Measurements from ENCODE around the gene TRUB1. TPM values are rescaled to one million over a fixed set of nuclear protein-coding genes. Genes with fewer than 3 reads are reported as not detected.

The TRUB1 gene
- total RNA-seq, 1 donor from 2014 or later, result 13.9 TPM

DNA sequence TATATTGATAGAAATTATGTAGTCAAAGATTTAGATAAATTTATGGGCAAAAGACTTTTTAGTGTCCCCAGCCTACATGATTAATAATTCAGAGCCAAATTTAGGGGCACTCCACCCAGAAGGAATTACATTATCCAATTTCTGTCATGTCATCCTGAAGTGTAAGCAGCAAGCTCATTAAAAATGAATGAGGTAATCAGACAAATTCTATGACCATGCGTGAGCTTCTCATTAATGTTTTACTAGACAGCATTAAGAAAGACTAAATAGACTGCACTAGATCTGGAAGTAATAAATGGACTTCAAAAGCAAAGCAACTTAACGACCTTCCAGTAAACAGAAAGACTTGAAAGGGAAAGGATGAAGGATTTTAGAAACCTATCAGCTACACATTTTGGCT, 22.7 kb upstream of the TRUB1 start:
- no peak for TF ChIP-seq CTCF (IDR thresholded peaks at IDR 0.05)
- POLR2A ChIA-PET, result no interaction called here
- Mint-ChIP-seq H3K4me3 (no peak overlapping the region), H3K4me1 (no peaks in the 10 kb centered on the region), H3K36me3 (ENCODE audit: low read depth) (no peaks in the 10 kb centered on the region), H3K9me3 (no peaks in the 10 kb centered on the region), H3K27ac (no peak overlapping the region), H3K27me3 (no peaks in the 10 kb centered on the region)
- no peak for DNase-seq
- no peak for ATAC-seq (ENCODE audit: low read depth)
- CTCF ChIA-PET, result no interaction called here
- intact Hi-C loops (cut with micrococcal nuclease), result no loop called here

- no peak for TF ChIP-seq CTCF (IDR thresholded peaks at IDR 0.05)
- intact Hi-C loops (cut with micrococcal nuclease), result no loop called here
- no peak overlapping the region for H3K4me3 Mint-ChIP-seq
- CTCF ChIA-PET, result no interaction called here
- no peak for DNase-seq
- H3K4me1 Mint-ChIP-seq, result no peaks in the 10 kb centered on the region
- H3K36me3 Mint-ChIP-seq (ENCODE audit: low read depth), result no peaks in the 10 kb centered on the region
- POLR2A ChIA-PET, result no interaction called here
- ATAC-seq (ENCODE audit: low read depth), result no peak
- H3K27me3 Mint-ChIP-seq, result peaks cover 2% of the 10 kb centered on the region
- no peak overlapping the region for H3K27ac Mint-ChIP-seq
- no peaks in the 10 kb centered on the region for H3K9me3 Mint-ChIP-seq
These were observed 21.3 kb upstream of the TRUB1 start for GRCh38 chr10:114916653-114917052.

GRCh38 chr10:114917459-114917858, 20.5 kb upstream of the TRUB1 start:
- H3K27me3 Mint-ChIP-seq, result peaks cover 2% of the 10 kb centered on the region
- DNase-seq (no peak), ATAC-seq (ENCODE audit: low read depth) (no peak)
- no peak overlapping the region for H3K4me3 Mint-ChIP-seq
- H3K4me1 Mint-ChIP-seq, result no peaks in the 10 kb centered on the region
- no peak overlapping the region for H3K27ac Mint-ChIP-seq
- POLR2A ChIA-PET, result no interaction called here
- H3K9me3 Mint-ChIP-seq, result no peaks in the 10 kb centered on the region
- CTCF ChIA-PET, result no interaction called here
- no peak for TF ChIP-seq CTCF (IDR thresholded peaks at IDR 0.05)
- H3K36me3 Mint-ChIP-seq (ENCODE audit: low read depth), result no peaks in the 10 kb centered on the region
- intact Hi-C loops (cut with micrococcal nuclease), result no loop called here

DNA sequence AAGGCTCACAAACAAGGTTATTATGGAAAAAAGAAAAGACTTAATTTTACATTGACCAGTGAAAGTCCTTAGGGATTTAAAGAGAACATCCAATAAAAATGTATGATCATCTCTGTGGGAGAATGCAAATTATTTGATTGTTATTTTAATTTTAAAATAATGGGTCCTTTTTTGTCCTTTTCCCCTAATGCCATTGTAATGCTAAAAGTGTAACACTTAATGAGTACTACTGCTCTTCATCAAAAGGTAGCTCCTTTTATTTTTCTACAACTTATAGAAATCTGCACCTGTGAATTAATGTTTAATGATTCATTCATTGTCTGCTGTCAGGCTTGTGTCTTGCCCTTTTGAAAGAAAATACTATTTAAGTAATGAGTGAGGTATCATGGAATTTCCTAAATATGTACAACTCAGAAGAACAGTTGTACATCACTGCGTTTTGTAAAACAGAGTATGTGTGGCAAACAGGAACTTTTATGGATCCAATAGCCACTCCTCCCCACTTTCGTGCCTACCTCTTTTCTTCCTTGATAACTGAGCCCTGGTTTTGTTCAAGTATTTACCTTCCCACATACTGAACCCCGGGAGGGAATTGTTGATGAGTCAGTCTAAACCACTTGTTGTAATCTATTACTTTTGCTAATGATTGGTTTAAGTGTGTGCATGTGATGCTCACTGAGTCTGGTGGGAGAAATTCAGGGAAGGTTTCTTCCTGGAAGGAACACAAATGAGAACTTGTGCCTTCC, 19.9 kb upstream of the TRUB1 start:
- Mint-ChIP-seq H3K27ac (no peak overlapping the region), H3K36me3 (ENCODE audit: low read depth) (no peaks in the 10 kb centered on the region), H3K4me1 (no peaks in the 10 kb centered on the region), H3K27me3 (peaks cover 2% of the 10 kb centered on the region), H3K4me3 (no peak overlapping the region), H3K9me3 (no peaks in the 10 kb centered on the region)
- ChIA-PET CTCF (no interaction called here), POLR2A (no interaction called here)
- TF ChIP-seq CTCF (IDR thresholded peaks at IDR 0.05), result no peak
- no peak for DNase-seq
- no peak for ATAC-seq (ENCODE audit: low read depth)
- intact Hi-C loops (cut with micrococcal nuclease), result no loop called here

DNA sequence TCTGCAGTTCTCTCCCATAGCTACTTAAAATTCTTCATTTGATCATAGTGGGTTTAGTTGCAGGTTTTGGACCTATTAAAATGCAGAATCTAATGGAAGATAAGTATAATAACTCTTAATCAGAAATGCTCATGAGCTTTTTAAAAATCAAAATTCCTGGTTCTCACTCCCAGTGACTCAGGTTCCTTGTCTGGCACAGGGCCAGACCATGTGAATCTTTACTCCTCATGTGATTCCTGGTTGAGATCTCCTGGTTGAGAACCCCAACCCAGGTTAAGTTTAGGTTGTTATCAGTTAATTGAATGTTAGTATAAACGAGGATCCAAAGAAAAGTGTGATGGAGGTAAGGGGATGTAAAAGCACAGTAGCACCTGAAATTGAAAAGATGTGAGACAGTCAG, 17.5 kb upstream of the TRUB1 start:
- H3K36me3 Mint-ChIP-seq (ENCODE audit: low read depth), result no peaks in the 10 kb centered on the region

More for the DNA sequence above, 17.5 kb upstream of the TRUB1 start:
- POLR2A ChIA-PET, result no interaction called here
- Mint-ChIP-seq H3K27me3 (peaks cover 4% of the 10 kb centered on the region), H3K4me1 (peaks cover 3% of the 10 kb centered on the region), H3K9me3 (no peaks in the 10 kb centered on the region), H3K27ac (no peak overlapping the region), H3K4me3 (no peak overlapping the region)
- no peak for TF ChIP-seq CTCF (IDR thresholded peaks at IDR 0.05)
- no peak for DNase-seq
- intact Hi-C loops (cut with micrococcal nuclease), result no loop called here
- ATAC-seq (ENCODE audit: low read depth), result no peak
- CTCF ChIA-PET, result no interaction called here

All from activated B cell treated with CpG ODN at 0.5 μM for 24 hours (primary cell).